NB4 (cell line): ENCODE measurements around the gene STRIP1.

ENCODE experiments used
- CTCF ChIP-seq: IDR thresholded peaks from one replicate; pipeline ENCODE4 v1.5.1; 2012; ENCODE audit warnings: low read depth, low read length
- MYC ChIP-seq: IDR thresholded peaks from 2 replicates; pipeline ENCODE4 v1.6.1; 2011; ENCODE audit warnings: low read depth, low read length
- POLR2A ChIP-seq: IDR thresholded peaks from 2 replicates; pipeline ENCODE4 v1.6.1; 2011; ENCODE audit warnings: mild to moderate bottlenecking; ENCODE audit not compliant: insufficient read length; ENCODE audit errors: extremely low read depth
- TF ChIP-seq, protein P1 (sequence below): IDR thresholded peaks from 2 replicates; pipeline ENCODE4 v1.6.1; 2011; ENCODE audit warnings: low read depth, low read length

- TF ChIP-seq CTCF (no peak), POLR2A (no peak), MYC (no peak)
- TF ChIP-seq, protein P1, sequence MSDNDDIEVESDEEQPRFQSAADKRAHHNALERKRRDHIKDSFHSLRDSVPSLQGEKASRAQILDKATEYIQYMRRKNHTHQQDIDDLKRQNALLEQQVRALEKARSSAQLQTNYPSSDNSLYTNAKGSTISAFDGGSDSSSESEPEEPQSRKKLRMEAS, result no peak
These were observed 28.2 kb downstream of the STRIP1 start for GRCh38 chr1:110062612-110063011.
